Mammary epithelial cell (primary cell): Measurements from ENCODE around the gene MZT2B.

Experiments
- CTCF ChIP-seq, 2 donors: IDR thresholded peaks in 1 of 2; conservative IDR thresholded peaks in 1 of 2; 2 replicates each; pipeline ENCODE4 v1.5.1; 2011 to 2012; ENCODE audit warnings: inconsistent platforms in 2 of 2, low read length in 2 of 2, mild to moderate bottlenecking in 2 of 2, control low read depth in 1 of 2, low read depth in 1 of 2; ENCODE audit not compliant: insufficient read depth in 1 of 2; ENCODE audit errors: extremely low read depth in 1 of 2
- EZH2 ChIP-seq: IDR thresholded peaks from 2 replicates; pipeline ENCODE4 v1.6.1; 2012; ENCODE audit warnings: low read length, inconsistent platforms, borderline replicate concordance

- TF ChIP-seq CTCF (conservative IDR thresholded peaks at IDR 0.05 in 1 of 2, IDR thresholded peaks at IDR 0.05 in 1 of 2; ENCODE audit: extremely low read depth in 1 of 2, insufficient read depth in 1 of 2, low read depth in 1 of 2, low read length in 2 of 2) (no peak), EZH2 (no peak)
These were observed 3.8 kb downstream of the MZT2B start for GRCh38 chr2:130185896-130186295.
